Measurements from ENCODE around the gene ADGRE2.
"Not testable (repeated sequence)": the region's sequence is repeated elsewhere in the genome, so short reads cannot be mapped to it uniquely, and the experiment has no call there.

ADGRE2 gene

GRCh38 chr19:14778110-14778845 lies at the start of gene ADGRE2:
Gene ADGRE2, minus strand, starts transcription at chr19:14778560. Its CDS starts 1,804 bp downstream, at chr19:14776756.
- DNase-seq, result not testable (repeated sequence)

GRCh38 chr19:14826006-14826405 lies 47.6 kb upstream of the ADGRE2 start:
- DNase-seq, result no peak

GRCh38 chr19:14821937-14822336 lies 43.6 kb upstream of the ADGRE2 start:
- DNase-seq, result no peak

GRCh38 chr19:14818588-14818987 lies 40.2 kb upstream of the ADGRE2 start:
- no peak for DNase-seq

GRCh38 chr19:14817052-14817451 lies 38.7 kb upstream of the ADGRE2 start:
- DNase-seq, result no peak

- no peak for DNase-seq
Observed at GRCh38 chr19:14814982-14815652, 36.8 kb upstream of the ADGRE2 start.

- no peak for DNase-seq
Observed at GRCh38 chr19:14809272-14810057, 31.1 kb upstream of the ADGRE2 start.

- no peak for DNase-seq
Observed at GRCh38 chr19:14804765-14805164, 26.4 kb upstream of the ADGRE2 start.

GRCh38 chr19:14798760-14799159 lies 20.4 kb upstream of the ADGRE2 start:
- no peak for DNase-seq

GRCh38 chr19:14796021-14796420 lies 17.7 kb upstream of the ADGRE2 start:
- no peak for DNase-seq

GRCh38 chr19:14795078-14795721 lies 16.8 kb upstream of the ADGRE2 start:
- DNase-seq, result no peak

GRCh38 chr19:14792250-14792649 lies 13.9 kb upstream of the ADGRE2 start:
- DNase-seq, result peak; percentile 58

- DNase-seq, result no peak
Observed at GRCh38 chr19:14786421-14786851, 8.1 kb upstream of the ADGRE2 start.

GRCh38 chr19:14785102-14785793 lies 6.9 kb upstream of the ADGRE2 start:
- DNase-seq, result not testable (repeated sequence)

GRCh38 chr19:14784730-14785101 lies 6.4 kb upstream of the ADGRE2 start:
- DNase-seq, result not testable (repeated sequence)

- not testable (repeated sequence) for DNase-seq
Observed at GRCh38 chr19:14783410-14783998, 5.1 kb upstream of the ADGRE2 start.

- no peak for DNase-seq
Observed at GRCh38 chr19:14782626-14783409, 4.5 kb upstream of the ADGRE2 start.

GRCh38 chr19:14781713-14782536 lies 3.6 kb upstream of the ADGRE2 start:
- not testable (repeated sequence) for DNase-seq

GRCh38 chr19:14780622-14781225 lies 2.4 kb upstream of the ADGRE2 start:
- not testable (repeated sequence) for DNase-seq

- DNase-seq, result no peak
Observed at GRCh38 chr19:14779151-14779550, 791 bp upstream of the ADGRE2 start.

Data from NCI-H1092 treated with DMSO at 0.1 percent for 48 hours (cell line).